Measurements from ENCODE around the gene SIDT2.
"Not testable (repeated sequence)": the region's sequence is repeated elsewhere in the genome, so short reads cannot be mapped to it uniquely, and the experiment has no call there.

The SIDT2 gene

DNA sequence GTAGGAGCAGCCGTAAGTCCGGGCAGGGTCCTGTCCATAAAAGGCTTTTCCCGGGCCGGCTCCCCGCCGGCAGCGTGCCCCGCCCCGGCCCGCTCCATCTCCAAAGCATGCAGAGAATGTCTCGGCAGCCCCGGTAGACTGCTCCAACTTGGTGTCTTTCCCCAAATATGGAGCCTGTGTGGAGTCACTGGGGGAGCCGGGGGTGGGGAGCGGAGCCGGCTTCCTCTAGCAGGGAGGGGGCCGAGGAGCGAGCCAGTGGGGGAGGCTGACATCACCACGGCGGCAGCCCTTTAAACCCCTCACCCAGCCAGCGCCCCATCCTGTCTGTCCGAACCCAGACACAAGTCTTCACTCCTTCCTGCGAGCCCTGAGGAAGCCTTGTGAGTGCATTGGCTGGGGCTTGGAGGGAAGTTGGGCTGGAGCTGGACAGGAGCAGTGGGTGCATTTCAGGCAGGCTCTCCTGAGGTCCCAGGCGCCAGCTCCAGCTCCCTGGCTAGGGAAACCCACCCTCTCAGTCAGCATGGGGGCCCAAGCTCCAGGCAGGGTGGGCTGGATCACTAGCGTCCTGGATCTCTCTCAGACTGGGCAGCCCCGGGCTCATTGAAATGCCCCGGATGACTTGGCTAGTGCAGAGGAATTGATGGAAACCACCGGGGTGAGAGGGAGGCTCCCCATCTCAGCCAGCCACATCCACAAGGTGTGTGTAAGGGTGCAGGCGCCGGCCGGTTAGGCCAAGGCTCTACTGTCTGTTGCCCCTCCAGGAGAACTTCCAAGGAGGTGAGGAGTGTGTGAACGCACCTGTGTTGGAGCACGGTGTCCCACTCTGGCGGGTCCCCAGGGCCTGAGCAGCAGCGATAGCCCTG, 20.7 kb downstream of the SIDT2 start, which contains the start of gene TAGLN:
TSS of gene TAGLN (plus strand) at position 318 of the 863 bp plus-strand sequence. CDS start 3,644 bp downstream, outside the sequence.
- H3K27ac ChIP-seq (ENCODE audit: low read depth, low read length): peak within 1 kb of the TSS; percentile 98
- H3K36me3 ChIP-seq (ENCODE audit: insufficient read depth, low read length): peaks cover 32% of the 10 kb centered on the region
- H3K4me1 ChIP-seq (ENCODE audit: insufficient read depth, low read length): peaks cover 21% of the 10 kb centered on the region
- H3K9ac ChIP-seq (ENCODE audit: low read depth, low read length): peak within 1 kb of the TSS; percentile 83
- H3K4me3 ChIP-seq (ENCODE audit: low read length): peak within 1 kb of the TSS; percentile 54
- WGBS: 5% methylated on average over 34 of the region's 34 CpGs
- H3K9me3 ChIP-seq (ENCODE audit: insufficient read depth, low read depth, low read length): no peaks in the 10 kb centered on the region
- H3K27me3 ChIP-seq (ENCODE audit: insufficient read depth, low read length): no peaks in the 10 kb centered on the region

DNA sequence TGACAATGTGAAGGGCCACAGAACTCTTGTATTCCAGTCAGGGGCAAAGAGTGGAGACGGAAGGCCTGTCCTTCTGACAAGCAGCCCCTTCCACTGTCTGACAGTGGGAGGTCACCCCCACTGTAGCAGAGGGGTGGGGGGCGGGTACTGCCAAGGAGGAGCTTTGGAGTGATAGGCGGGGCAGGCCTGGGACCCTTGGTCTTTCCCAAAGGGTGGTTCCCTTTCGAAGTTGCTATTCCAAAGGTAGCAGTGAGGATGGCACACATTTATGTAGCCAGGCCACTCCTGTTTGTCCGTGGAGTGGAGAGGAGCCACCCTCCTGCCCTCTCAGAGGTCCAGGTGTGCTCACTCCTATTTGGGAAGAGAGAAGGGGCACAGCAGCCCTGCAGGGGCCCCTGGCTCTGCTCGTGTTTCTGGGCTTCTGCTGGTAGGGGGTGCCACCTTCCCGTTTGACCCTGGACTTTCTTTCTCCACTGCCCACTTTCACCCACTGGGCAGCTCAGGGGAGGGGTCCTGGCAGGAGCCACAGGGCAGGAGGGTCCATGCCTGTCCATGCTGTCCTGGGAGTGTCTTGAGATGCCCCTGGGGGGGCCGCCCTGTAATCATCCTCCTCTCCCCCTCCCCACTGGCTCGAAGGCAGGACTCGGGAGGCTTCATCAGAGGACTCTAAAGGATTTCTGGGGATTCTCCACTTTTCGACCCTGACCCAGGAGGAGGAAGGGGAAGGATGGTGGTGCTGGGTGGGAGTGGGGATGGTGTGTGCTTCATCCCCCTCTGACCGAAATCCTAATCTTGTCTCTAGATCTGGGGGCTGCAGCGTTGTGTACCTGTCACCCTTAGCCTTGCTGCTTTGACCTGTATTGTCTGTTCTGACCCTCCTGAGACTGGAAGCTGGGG, 21.6 kb downstream of the SIDT2 start:
- no peaks in the 10 kb centered on the region for H3K27me3 ChIP-seq (ENCODE audit: insufficient read depth, low read length)
- H3K4me3 ChIP-seq (ENCODE audit: low read length): peak overlapping the region; percentile 54
- H3K36me3 ChIP-seq (ENCODE audit: insufficient read depth, low read length): peaks cover 39% of the 10 kb centered on the region
- H3K9ac ChIP-seq (ENCODE audit: low read depth, low read length): peak overlapping the region; percentile 83
- WGBS: 19% methylated on average over 11 of the region's 13 CpGs
- H3K27ac ChIP-seq (ENCODE audit: low read depth, low read length): peak overlapping the region; percentile 98
- H3K4me1 ChIP-seq (ENCODE audit: insufficient read depth, low read length): peaks cover 21% of the 10 kb centered on the region
- H3K9me3 ChIP-seq (ENCODE audit: insufficient read depth, low read depth, low read length): no peaks in the 10 kb centered on the region

DNA sequence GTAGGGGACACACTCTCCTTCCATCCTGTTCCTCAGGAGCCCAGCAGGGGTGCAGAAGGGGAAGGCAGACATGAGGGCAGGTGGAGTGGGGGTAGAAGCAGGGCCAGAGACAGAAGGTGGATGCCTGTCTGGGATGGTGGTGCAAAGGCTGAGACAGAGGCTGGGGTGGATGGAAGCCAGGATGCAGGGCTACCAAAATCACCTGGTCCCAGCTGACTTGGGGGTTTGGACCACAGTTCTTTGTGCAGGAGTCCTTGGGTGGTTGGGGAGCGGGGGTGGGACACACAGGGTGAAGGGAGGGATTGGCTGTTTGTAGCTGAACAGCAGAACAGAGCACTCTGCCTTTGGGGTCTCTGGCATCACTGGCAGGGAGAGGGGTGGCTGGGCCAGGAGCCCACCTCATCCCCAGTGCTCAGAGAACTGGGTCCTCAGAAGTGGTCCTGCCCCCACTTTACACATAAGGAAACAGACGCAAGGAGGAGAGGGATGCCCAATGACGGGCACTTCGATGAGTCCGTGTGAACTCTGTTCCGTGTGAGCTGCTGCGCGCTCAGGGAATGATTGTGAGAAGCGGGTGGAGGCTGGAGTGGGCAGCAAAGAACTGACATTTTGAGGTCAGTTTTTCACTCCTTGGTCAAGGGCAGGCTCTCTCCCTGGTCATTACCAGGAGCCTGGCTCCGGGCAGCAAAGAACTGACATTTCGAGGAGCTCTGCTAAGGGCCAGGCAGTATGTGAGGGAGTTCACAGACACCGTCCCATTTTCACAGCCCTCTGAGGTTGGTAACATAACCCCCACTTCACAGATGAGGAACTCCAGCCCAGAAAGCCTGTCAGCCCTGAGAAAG, 22.5 kb downstream of the SIDT2 start:
- Histone ChIP-seq H3K27ac (ENCODE audit: low read depth, low read length) (peak overlapping the region; percentile 98; the same call in 1 of the 2 replicates), H3K4me3 (ENCODE audit: low read length) (peak overlapping the region; percentile 54), H3K9me3 (ENCODE audit: insufficient read depth, low read depth, low read length) (no peaks in the 10 kb centered on the region), H3K36me3 (ENCODE audit: insufficient read depth, low read length) (peaks cover 40% of the 10 kb centered on the region), H3K9ac (ENCODE audit: low read depth, low read length) (peak overlapping the region; percentile 83), H3K27me3 (ENCODE audit: insufficient read depth, low read length) (no peaks in the 10 kb centered on the region), H3K4me1 (ENCODE audit: insufficient read depth, low read length) (peaks cover 21% of the 10 kb centered on the region)
- WGBS: 64% methylated on average over 12 of the region's 12 CpGs

DNA sequence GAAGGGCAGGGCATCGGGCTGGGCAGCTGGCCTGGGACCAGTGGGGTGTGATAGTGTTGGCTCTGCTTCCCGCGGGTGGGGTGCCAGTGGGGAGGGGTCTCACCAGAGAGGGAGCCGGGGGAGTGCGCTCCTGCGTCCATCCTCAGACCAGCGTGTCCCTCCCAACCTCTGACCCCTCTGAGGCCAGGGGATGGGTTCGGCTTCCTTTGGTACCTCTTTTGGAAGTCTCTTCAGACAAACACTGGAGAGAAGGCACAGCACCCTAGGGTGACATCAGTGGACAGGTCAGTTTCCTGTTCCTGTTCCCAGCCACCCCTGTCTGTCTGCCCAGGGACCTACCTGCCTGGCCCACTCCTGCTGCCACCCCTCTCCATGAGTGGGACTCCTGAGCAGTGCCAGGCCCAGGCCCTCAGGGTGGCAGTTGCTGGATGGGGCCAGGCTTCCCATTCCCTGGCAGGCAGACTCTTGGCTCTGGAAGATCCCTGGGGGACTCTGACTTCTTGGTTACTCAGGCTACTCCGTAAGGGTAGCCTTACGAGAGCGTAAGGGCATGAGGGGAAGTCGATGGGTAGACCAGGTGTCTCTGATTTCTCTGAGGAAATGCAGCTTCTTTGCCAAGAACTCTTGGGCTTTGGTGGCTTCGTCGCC, 23.2 kb downstream of the SIDT2 start:
- WGBS: 78% methylated on average over 14 of the region's 14 CpGs
- H3K4me1 ChIP-seq (ENCODE audit: insufficient read depth, low read length): peaks cover 21% of the 10 kb centered on the region
- peak overlapping the region; percentile 83 for H3K9ac ChIP-seq (ENCODE audit: low read depth, low read length)
- H3K4me3 ChIP-seq (ENCODE audit: low read length): peak overlapping the region; percentile 54
- H3K36me3 ChIP-seq (ENCODE audit: insufficient read depth, low read length): peaks cover 37% of the 10 kb centered on the region
- H3K9me3 ChIP-seq (ENCODE audit: insufficient read depth, low read depth, low read length): no peaks in the 10 kb centered on the region
- H3K27me3 ChIP-seq (ENCODE audit: insufficient read depth, low read length): no peaks in the 10 kb centered on the region
- H3K27ac ChIP-seq (ENCODE audit: low read depth, low read length): 0 out of 2 replicates have a peak overlapping the region, but pooled peaks have one; percentile 26

DNA sequence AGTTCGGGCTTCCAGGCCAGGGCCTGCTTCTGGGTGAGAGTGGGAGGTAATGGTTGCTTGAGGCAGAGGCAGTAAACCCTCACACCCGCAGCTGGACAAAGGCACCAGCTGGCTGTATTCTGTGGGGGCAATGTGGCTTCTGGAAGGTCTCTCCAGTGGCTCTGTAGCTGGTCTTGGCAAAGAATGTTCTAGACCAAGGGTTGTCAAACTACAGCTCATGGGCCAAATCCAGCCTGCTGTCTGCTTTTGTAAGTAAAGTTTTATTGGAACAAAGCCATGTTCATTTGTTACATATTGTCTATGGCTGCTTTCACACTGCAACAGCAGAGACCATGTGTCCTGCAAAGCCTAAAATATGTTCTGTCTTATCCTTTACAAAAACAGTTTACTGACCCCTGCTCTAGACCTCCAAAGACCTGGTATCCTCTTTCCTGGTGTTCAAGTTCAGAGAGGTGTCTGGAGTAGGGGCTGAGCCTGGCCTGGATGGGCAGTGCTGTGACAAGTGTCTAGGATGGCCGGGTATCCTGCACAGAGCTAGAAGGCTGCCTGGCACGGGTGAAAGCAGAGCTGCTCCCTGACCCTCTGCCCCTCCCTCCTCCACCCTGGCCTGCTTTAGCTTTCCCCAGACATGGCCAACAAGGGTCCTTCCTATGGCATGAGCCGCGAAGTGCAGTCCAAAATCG, 24.0 kb downstream of the SIDT2 start:
- Histone ChIP-seq H3K27ac (ENCODE audit: low read depth, low read length) (no peak overlapping the region), H3K36me3 (ENCODE audit: insufficient read depth, low read length) (peaks cover 37% of the 10 kb centered on the region), H3K4me3 (ENCODE audit: low read length) (peak overlapping the region; percentile 54; the same call in 1 of the 2 replicates), H3K27me3 (ENCODE audit: insufficient read depth, low read length) (no peaks in the 10 kb centered on the region), H3K4me1 (ENCODE audit: insufficient read depth, low read length) (peaks cover 21% of the 10 kb centered on the region), H3K9ac (ENCODE audit: low read depth, low read length) (peak overlapping the region; percentile 29), H3K9me3 (ENCODE audit: insufficient read depth, low read depth, low read length) (no peaks in the 10 kb centered on the region)
- 91% methylated on average over 7 of the region's 7 CpGs for WGBS

DNA sequence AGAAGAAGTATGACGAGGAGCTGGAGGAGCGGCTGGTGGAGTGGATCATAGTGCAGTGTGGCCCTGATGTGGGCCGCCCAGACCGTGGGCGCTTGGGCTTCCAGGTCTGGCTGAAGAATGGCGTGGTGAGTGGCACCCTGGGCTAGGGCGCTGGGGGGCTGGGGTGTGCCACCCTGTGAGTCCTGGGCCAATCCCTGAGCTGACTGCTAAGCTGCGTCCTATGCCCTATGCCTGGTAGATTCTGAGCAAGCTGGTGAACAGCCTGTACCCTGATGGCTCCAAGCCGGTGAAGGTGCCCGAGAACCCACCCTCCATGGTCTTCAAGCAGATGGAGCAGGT, 24.5 kb downstream of the SIDT2 start:
- H3K27me3 ChIP-seq (ENCODE audit: insufficient read depth, low read length): no peaks in the 10 kb centered on the region
- peak overlapping the region; percentile 54; the same call in 1 of the 2 replicates for H3K4me3 ChIP-seq (ENCODE audit: low read length)
- H3K9me3 ChIP-seq (ENCODE audit: insufficient read depth, low read depth, low read length): no peaks in the 10 kb centered on the region
- no peak overlapping the region for H3K9ac ChIP-seq (ENCODE audit: low read depth, low read length)
- 96% methylated on average over 10 of the region's 10 CpGs for WGBS
- peaks cover 18% of the 10 kb centered on the region for H3K4me1 ChIP-seq (ENCODE audit: insufficient read depth, low read length)
- no peak overlapping the region for H3K27ac ChIP-seq (ENCODE audit: low read depth, low read length)
- H3K36me3 ChIP-seq (ENCODE audit: insufficient read depth, low read length): peaks cover 37% of the 10 kb centered on the region

DNA sequence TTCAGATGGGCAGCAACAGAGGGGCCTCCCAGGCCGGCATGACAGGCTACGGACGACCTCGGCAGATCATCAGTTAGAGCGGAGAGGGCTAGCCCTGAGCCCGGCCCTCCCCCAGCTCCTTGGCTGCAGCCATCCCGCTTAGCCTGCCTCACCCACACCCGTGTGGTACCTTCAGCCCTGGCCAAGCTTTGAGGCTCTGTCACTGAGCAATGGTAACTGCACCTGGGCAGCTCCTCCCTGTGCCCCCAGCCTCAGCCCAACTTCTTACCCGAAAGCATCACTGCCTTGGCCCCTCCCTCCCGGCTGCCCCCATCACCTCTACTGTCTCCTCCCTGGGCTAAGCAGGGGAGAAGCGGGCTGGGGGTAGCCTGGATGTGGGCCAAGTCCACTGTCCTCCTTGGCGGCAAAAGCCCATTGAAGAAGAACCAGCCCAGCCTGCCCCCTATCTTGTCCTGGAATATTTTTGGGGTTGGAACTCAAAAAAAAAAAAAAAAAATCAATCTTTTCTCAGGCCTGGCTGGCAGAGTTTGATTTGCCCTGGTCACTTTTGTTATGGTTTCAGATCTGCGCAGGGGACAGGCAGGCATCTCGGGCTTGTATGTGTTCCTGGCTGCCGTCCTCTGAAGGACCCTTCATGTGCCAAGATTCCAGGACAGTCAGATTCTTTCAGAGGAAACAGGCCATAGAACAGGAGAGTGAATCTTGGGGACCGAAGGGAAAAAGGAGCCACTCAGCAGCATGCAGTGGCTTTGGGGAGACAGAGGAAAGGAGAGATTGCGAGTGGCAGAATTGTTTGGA, 25.9 kb downstream of the SIDT2 start:
- peaks cover 37% of the 10 kb centered on the region for H3K36me3 ChIP-seq (ENCODE audit: insufficient read depth, low read length)
- H3K9me3 ChIP-seq (ENCODE audit: insufficient read depth, low read depth, low read length): no peaks in the 10 kb centered on the region
- H3K27ac ChIP-seq (ENCODE audit: low read depth, low read length): no peak overlapping the region; the same call in 1 of the 2 replicates
- H3K4me1 ChIP-seq (ENCODE audit: insufficient read depth, low read length): peaks cover 10% of the 10 kb centered on the region
- 92% methylated on average over 17 of the region's 17 CpGs for WGBS
- H3K4me3 ChIP-seq (ENCODE audit: low read length): no peak overlapping the region
- H3K9ac ChIP-seq (ENCODE audit: low read depth, low read length): no peak overlapping the region
- H3K27me3 ChIP-seq (ENCODE audit: insufficient read depth, low read length): no peaks in the 10 kb centered on the region

DNA sequence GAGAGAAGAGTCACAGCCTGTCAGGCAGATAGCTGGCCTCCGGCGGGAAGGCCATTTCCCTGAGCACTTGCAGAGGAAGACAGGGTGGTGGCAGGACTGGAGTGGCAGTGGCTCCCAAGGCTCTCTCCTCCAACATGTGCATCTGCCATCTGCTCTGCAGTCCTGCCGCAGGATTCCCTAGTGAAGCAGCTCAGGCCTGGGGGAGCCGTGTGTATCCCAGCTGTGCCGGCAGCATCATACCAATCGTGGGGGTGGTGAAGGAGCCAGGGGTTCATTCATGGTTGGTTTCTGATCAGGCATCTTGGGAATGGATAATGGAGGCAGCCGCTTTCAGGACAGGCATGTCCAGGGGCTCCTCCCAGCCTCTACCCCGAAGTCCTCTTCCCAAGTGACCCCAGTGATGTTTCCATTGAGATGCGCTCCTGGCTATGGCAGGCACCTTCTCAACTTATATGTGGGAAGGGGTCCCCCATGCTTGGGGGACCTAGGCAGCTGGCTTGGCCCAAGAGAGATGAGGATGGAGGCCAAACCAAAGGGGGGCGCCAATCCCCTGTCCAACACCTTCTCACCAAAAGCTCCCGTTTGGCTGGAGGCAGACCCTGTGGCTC, 26.8 kb downstream of the SIDT2 start:
- Histone ChIP-seq H3K9me3 (ENCODE audit: insufficient read depth, low read depth, low read length) (no peaks in the 10 kb centered on the region), H3K27ac (ENCODE audit: low read depth, low read length) (peak overlapping the region; percentile 15; the same call in 1 of the 2 replicates), H3K4me1 (ENCODE audit: insufficient read depth, low read length) (peaks cover 7% of the 10 kb centered on the region), H3K9ac (ENCODE audit: low read depth, low read length) (no peak overlapping the region), H3K27me3 (ENCODE audit: insufficient read depth, low read length) (no peaks in the 10 kb centered on the region), H3K36me3 (ENCODE audit: insufficient read depth, low read length) (peaks cover 37% of the 10 kb centered on the region), H3K4me3 (ENCODE audit: low read length) (no peak overlapping the region)
- 93% methylated on average over 9 of the region's 11 CpGs for WGBS

DNA sequence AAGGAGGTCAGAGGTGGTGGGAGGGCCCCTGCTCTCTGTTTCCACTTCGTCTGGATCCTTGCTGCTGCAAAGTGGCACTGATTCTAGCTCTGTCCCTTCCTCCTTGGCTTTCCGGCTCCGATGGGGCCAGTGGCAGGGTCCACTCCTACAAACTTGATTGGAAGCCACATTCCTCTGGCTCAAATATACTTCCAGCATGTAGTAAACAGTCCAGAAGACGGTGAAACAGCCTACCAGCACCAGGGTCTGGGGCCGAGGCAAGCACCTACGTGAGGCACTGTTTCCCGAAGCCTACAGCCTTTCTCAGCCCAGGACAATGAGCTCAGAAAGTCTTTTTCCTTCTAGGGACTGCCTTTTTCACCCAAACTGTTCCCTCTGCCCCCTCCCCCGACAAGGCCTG, 27.6 kb downstream of the SIDT2 start:
- not testable (repeated sequence) for H3K27me3 ChIP-seq (ENCODE audit: insufficient read depth, low read length); H3K9me3 ChIP-seq (ENCODE audit: insufficient read depth, low read depth, low read length); H3K4me3 ChIP-seq (ENCODE audit: low read length); H3K4me1 ChIP-seq (ENCODE audit: insufficient read depth, low read length)
- WGBS: 92% methylated on average over 7 of the region's 8 CpGs
- Histone ChIP-seq H3K36me3 (ENCODE audit: insufficient read depth, low read length) (peaks cover 37% of the 10 kb centered on the region), H3K27ac (ENCODE audit: low read depth, low read length) (peak overlapping the region; percentile 37; the same call in 1 of the 2 replicates), H3K9ac (ENCODE audit: low read depth, low read length) (peak overlapping the region; percentile 36; the same call in 1 of the 2 replicates)

All from HUES64 (cell line).